Hypothalamus (tissue), 51 donors: ENCODE measurements around the gene FLNC.
A peak's percentile ranks its signal among the peaks of the same experiment; 100 is the strongest.

Experiments used
- DNase-seq, 51 donors: peaks; one replicate each; lab custom pipeline; 2025; lab: John Stamatoyannopoulos, UW

FLNC gene, protein sequence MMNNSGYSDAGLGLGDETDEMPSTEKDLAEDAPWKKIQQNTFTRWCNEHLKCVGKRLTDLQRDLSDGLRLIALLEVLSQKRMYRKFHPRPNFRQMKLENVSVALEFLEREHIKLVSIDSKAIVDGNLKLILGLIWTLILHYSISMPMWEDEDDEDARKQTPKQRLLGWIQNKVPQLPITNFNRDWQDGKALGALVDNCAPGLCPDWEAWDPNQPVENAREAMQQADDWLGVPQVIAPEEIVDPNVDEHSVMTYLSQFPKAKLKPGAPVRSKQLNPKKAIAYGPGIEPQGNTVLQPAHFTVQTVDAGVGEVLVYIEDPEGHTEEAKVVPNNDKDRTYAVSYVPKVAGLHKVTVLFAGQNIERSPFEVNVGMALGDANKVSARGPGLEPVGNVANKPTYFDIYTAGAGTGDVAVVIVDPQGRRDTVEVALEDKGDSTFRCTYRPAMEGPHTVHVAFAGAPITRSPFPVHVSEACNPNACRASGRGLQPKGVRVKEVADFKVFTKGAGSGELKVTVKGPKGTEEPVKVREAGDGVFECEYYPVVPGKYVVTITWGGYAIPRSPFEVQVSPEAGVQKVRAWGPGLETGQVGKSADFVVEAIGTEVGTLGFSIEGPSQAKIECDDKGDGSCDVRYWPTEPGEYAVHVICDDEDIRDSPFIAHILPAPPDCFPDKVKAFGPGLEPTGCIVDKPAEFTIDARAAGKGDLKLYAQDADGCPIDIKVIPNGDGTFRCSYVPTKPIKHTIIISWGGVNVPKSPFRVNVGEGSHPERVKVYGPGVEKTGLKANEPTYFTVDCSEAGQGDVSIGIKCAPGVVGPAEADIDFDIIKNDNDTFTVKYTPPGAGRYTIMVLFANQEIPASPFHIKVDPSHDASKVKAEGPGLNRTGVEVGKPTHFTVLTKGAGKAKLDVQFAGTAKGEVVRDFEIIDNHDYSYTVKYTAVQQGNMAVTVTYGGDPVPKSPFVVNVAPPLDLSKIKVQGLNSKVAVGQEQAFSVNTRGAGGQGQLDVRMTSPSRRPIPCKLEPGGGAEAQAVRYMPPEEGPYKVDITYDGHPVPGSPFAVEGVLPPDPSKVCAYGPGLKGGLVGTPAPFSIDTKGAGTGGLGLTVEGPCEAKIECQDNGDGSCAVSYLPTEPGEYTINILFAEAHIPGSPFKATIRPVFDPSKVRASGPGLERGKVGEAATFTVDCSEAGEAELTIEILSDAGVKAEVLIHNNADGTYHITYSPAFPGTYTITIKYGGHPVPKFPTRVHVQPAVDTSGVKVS (N-terminal part only)

DNA sequence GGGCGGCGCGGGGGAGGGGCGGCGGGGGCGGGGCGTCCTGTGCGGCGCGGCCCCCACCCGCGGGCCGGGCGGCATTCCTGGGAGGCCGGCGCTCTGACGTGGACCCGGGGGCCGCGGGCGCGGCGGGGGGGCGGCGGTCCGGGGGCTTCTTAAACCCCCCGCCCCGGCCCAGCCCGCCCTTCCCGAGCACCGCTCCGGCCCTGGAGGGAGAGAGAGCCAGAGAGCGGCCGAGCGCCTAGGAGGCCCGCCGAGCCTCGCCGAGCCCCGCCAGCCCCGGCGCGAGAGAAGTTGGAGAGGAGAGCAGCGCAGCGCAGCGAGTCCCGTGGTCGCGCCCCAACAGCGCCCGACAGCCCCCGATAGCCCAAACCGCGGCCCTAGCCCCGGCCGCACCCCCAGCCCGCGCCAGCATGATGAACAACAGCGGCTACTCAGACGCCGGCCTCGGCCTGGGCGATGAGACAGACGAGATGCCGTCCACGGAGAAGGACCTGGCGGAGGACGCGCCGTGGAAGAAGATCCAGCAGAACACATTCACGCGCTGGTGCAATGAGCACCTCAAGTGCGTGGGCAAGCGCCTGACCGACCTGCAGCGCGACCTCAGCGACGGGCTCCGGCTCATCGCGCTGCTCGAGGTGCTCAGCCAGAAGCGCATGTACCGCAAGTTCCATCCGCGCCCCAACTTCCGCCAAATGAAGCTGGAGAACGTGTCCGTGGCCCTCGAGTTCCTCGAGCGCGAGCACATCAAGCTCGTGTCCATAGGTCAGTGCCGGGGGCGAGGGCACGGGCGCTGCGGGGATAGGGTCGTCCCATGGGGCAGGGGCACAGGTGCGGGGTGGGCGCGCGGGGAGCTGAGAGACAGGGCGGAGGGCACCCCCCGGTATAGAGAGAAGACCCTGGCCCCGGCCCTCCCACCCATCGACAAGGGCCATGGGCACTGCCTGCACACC, at the start of gene FLNC:
Gene FLNC, plus strand, starts transcription at position 176 of the 947 bp plus-strand sequence. Its CDS starts 232 bp downstream, at position 408.
- DNase-seq, result peak in 1 of 51 donors; percentile 29

DNA sequence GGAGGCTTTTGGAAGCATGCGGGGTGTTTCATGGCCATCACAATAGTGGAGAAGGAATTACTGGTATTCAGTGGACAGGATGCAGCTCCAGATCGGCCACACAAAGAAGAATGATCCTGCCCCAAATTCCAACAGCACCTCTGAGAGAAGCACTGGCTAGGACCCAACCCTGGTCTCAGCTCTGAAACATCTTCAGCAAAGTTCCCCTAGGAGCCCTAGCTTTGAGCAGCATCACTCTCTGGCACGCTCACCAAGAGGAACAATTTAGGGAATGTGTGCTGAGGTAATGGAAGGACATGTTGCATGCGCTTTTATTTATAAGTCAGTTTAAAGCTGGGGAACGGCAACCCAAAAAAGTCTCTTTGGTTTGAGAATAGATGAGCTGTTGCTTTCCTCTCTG, 49.1 kb upstream of the FLNC start:
- no peak for DNase-seq

DNA sequence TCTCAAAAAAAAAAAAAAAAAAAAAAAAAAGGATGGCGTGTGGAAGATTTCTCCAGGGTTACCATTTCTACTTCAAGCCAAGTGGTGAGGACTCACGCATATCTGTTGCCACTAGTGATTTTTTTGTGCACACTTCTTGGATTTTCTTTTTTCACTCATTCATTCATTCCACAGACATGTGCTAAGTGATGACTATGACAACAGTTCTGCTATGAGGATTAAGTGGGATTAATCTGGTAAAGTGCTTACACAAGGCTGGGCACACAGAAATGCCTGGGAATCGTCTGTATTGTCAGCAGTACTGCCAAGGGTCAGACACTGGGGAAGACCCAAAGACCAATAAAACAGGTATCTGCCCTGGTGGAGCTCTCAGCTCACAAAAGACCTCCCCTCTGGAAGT, 48.4 kb upstream of the FLNC start:
- no peak for DNase-seq

DNA sequence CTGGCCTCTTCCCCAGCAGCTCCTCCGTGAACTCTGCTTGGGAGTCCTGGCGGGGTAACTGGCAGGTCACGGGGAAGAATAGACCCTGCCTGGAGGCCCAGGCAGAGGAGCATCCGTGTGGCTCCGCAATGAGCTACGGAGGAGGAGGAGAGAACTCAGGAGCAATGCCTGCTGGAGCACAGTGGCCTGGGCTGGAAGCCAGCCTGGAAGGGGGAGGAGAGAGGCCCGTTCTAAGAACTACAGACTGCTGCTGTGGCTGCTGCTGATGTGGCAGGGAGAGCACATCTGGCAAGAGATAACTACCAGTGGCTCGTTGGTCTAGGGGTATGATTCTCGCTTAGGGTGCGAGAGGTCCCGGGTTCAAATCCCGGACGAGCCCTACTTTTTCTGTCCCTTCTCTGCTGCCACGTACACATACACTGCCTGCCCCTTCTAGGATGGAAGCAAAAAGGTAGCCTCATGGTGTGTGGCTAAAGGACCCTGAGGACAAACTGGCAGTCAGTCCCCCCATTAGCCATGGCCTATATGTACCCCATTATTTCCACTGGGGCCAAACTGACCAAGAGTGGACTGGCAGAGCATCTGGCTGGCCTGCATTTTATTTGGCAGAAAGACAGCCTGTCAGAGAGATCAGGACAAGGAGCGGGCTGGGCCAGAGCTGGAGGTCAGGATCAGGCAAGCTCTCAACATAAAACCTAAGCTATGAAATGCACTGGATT, 46.9 kb upstream of the FLNC start:
- DNase-seq, result peak in 29 of 51 donors; percentile 4 to 65 (median 35)

DNA sequence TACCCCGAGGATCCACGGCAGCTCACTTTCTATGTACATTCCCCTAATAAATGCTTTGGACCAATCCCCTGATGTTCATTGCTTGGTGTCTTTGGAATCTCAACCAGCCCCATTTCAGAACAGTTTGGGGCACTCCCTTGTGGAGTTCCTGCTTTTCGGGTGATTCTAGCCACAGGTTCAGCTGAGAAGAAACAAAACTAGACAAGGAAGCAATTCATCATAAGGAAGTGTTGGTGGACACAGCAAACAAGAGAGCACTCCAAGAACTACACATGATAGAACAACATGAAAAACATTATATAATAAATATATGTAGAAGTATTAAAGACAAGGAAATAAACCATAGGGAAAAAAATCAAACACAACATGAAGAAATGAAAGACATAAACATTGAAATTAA, 44.5 kb upstream of the FLNC start:
- no peak for DNase-seq

DNA sequence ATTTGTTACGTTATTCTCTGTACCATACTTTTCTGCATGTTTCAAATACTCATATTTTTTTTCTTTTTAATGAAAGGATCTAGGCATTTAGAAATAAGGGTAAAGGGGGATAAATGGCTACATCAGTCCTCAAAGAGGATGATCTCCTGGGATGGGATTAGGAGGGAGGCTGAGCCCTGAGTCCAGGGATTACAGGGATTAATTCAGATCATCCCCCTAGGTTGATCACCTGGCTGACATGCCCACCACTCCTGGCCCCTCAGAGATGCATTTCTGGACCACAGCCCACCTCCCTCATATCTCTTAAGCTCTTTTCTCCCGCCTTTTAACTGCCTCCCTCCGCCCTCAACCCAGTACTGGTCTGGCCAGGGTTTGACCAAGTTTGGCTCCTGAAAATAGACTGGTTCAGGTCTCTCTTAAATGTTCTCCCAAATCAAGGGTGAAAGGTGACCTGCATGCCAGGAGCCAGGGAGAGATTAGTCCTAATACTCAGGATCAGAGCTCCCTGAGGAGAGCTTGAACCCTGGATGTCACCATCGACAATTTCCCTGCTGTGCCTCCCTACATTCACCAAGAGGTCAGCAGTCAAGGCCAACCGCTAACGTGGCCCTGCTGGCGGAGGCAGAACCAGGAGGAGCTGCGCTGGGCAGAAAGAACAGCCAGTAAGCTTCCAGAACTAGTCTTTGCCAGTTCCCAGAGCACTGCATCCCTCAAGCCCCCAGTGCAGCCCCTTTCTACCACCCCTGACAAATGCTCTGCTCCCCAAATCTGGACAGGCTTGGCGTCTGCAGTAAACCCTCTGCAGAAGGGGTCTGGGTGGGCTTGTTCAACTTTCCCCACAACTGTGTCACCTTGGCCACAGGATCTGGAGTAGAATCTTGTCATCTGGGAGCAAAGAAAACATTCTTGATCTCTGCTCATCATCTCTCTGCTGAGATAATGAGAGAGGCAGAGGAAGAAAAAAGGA, 41.5 kb upstream of the FLNC start:
- no peak for DNase-seq

DNA sequence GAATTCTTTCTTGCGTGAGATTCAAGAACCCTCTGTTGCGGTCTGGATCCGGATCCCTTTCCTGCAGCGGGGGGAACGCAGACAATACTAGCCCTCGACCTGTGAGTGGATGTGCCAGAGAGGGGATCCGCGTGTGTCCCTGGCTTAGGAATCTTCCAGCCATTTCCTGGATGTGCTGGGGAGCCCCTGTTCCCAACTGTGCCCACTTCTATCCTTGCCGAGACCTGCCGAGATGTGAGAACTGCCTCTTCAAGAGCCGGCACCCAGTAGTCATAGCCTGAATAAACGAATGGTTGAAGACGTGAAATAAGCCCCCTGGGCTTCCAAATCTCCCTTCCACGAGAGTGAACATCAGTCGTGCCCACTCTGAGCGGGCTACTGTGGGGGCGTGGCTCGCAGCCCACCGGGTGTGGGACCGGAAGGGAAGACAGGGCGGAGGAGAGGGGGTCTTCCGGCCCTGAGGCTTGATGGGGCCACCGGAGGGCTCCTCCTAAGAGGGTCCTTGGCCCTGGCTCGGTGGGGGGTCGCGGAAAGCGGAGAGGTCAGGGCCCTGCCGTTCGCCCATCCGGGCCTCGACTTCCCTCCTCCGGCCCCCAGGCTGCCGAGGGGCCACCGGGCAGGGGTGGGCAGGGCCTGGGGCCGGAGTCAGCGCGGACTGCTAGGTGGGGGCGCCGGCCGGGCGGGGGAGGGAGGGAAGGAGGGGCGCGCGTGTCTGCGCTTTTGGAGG, 39.7 kb upstream of the FLNC start:
- DNase-seq, result peak in 3 of 51 donors; percentile 9 to 28 (median 15)

DNA sequence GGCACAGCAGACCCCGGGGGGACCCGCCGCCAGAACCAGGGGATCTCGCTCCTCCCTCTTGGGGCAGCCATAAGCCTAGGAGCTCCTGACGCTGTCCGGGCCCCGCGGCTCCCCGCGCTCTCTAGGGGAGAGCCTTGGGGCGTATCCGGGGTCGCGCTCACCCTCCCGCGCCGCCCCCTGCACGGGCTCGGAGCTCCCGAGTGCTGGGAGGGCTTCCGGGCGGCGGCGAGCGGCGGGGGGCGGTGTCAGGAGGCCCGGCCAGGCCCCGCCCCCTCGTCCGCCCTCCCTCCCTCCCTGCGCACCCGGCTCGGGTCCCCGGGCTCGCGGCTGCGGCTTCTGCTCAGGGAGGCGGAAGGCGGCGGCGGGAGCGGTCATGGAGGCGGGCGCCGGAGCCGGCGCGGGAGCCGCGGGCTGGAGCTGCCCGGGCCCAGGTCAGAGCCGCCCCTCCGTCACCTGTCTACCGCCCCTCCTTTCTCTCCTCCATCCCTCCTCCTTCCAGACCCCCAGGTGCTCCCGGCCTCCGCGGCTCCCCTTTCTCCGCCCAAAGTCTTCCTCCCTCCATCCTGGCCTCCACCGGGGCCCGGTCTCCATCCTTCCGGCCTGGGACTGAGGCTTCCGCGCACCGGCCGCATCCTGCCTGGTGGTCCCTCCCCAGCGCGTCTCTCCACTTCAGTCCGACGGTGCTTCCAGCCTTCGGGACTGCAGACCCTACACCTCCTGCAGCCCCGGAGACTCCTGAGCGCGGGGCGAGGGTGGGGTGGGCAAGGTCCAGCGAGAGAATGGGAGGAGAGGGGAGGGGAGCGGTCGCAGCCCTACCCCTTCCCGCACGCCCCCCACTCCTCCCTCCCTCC, 38.9 kb upstream of the FLNC start, which contains the start of gene CCDC136:
Gene CCDC136, plus strand, starts transcription at position 848 of the 851 bp plus-strand sequence. CDS start 444 bp downstream, outside the sequence.
- peak in 41 of 51 donors; percentile 7 to 75 (median 46) for DNase-seq

DNA sequence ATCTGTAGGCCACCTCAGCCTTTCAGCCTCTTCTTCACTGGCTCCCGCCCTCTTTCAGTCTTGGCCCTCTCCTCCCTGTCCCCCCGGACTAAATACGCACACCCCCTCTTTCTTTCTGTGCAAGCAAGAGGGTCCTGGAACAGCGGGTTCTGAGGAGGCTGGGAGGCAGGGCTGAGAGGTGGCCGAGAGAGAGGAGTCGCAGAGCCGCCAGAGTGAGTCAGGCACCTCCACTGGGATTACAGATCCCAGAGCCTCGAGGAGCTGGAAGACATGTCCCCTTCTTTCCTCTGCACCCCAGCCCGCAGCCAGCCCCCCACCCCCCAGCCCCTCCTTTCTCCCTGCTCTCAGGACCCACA, 38.3 kb upstream of the FLNC start:
- DNase-seq, result peak in 2 of 51 donors; percentile 5 to 36

DNA sequence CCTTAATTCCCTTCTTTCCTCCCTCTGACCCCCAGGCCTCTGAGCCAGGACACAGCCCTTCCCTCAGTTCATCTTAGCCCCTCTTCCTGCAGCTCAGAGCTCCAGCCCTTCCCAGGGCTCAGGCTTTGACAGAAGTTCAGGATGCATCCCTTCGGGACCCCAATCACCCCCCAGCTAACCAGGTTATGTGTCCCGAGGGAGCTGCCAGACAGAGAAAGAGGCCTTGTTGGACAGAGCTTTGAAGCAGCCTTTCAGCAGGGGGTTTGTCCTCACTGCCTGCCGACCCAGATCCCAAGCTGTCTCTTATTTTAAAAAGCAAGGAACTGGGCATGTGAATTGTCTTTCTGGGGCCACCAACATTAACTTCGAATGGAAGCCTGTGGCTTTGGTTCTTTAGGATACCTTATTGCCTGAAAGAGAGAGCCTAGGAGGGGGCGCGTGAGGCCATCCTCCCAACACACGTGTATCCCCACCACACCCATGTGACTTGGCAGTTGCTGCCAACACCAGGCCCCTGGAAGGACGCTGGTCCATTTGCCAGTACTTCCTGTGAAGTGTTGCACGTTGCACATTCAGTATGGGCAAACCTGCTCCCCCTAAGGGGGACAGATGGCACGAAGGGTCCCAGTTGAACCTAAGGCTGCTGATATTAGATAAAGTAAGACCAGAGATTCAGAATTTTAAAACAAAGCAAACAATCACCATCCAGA, 37.6 kb upstream of the FLNC start:
- DNase-seq, result peak in 15 of 51 donors; percentile 4 to 44 (median 19)

DNA sequence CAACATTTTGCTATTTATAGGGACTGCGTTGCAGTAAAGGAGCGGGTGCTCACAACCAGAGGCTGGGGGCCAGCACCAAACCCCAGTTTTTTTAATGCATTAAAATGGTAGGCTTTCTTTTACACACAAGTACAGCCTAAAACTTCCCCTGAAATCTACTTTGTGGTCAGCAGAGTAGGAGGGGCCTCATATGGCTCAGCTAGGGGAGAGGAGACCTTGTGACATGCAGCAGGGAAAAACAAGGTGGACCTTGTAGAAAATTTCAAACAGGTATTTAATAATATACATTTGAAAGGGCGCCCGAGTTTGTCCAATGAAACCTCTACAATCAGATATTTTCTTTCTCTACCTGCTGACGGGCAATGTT, 37.0 kb upstream of the FLNC start:
- DNase-seq, result no peak

DNA sequence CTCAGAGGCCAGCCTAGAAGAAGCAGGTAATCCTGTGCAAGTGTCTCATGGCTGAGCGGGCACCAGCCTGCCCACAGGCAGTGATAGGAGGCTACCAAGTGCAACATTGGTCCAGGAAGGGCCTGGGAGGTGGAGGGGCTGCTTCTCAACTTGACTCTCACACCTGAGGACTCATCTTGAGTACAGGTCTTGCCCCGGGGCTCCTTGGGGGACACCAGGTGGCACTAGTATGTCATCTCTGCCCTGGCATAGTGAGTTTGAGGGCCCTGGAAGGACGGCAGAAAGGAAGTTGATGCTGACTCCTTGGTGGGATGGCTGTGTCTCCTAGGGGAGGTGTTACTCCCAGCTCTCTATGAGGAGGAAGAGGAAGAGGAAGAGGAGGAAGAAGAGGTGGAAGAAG, 36.2 kb upstream of the FLNC start:
- DNase-seq, result peak in 1 of 51 donors; percentile 15

DNA sequence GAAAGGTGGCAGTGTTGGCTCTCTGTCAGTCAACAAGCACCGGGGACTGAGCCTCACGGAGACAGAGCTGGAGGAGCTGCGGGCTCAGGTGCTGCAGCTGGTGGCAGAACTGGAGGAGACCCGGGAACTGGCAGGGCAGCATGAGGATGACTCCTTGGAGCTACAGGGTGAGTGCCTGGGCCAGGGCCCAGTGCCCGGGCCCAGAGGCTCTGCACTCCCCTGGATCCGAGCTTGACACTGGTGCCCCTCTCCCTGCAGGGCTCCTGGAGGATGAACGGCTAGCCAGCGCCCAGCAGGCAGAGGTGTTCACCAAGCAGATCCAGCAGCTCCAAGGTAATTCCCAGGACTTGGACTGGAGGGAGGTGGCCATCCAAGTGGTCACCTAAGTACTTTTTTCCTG, 35.8 kb upstream of the FLNC start:
- no peak for DNase-seq

DNA sequence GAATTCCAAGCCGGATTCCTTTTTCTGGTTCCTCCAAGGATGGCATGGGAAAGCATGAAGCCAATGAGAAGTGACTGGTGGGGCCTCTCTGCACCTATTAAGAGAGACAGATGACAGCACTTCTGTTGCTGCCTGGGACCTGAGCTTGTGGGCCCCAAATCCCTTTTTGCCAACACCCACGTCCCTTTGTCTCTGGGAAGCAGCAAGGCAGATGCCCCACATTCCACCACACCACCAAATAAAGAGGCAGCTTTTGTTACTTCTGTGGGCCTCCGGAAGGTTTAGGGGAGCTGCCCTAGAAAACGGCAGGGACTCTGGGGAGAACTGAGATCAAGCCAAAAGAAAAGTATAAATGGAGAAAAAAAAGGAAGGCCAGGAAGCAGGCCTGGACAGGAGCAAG, 35.1 kb upstream of the FLNC start:
- DNase-seq, result no peak

DNA sequence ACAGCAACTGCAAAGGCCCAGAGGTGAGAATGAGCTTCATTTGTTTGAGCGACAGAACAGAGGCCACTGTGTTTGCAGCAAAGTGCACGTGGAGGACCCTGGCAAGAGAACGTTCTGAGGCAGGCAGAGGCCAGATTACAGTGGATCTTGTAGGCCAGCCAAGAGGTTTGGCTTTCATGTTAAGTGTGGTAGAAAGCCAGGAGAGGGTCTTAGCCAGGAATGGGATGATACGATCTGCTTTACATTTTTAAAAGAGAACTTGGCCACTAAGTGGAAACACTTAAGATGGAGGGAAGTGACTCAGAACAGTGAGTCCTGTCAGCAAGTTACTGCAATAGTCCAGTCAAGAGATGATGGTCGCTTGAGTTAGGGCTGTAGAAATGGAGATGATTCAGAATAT, 33.9 kb upstream of the FLNC start:
- no peak for DNase-seq
